Mucosa of stomach (tissue), 1 donor: Measurements from ENCODE around the gene CAPN11.
A peak's percentile ranks its signal among the peaks of the same experiment; 100 is the strongest.

Source experiments
- H3K27me3 ChIP-seq: one replicate; pipeline ENCODE4 v1.7.0; 2013; ENCODE audit warnings: mild to moderate bottlenecking, low read length; ENCODE audit not compliant: control insufficient read depth, insufficient read depth
- H3K36me3 ChIP-seq: one replicate; pipeline ENCODE4 v1.7.0; 2013; ENCODE audit warnings: low read length; ENCODE audit not compliant: control insufficient read depth, insufficient read depth
- H3K4me1 ChIP-seq: one replicate; pipeline ENCODE4 v1.7.0; 2013; ENCODE audit warnings: mild to moderate bottlenecking, low read length; ENCODE audit not compliant: control insufficient read depth, insufficient read depth
- H3K4me3 ChIP-seq: one replicate; pipeline ENCODE4 v1.7.0; 2013; ENCODE audit warnings: low read length
- H3K9ac ChIP-seq: one replicate; pipeline ENCODE4 v1.7.0; 2013; ENCODE audit warnings: mild to moderate bottlenecking, low read length, moderate library complexity
- H3K9me3 ChIP-seq: one replicate; pipeline ENCODE4 v1.7.0; 2013; ENCODE audit warnings: mild to moderate bottlenecking, low read length, moderate library complexity; ENCODE audit not compliant: control insufficient read depth
- donor health status: Pancreatic carcinoma.

The CAPN11 gene

GRCh38 chr6:44149369-44150012, 9.1 kb upstream of the CAPN11 start:
- peaks cover 21% of the 10 kb centered on the region for H3K4me1 ChIP-seq
- H3K9me3 ChIP-seq, result no peaks in the 10 kb centered on the region
- peaks cover 21% of the 10 kb centered on the region for H3K36me3 ChIP-seq
- H3K4me3 ChIP-seq, result no peak overlapping the region
- no peak overlapping the region for H3K9ac ChIP-seq
- H3K27me3 ChIP-seq, result no peaks in the 10 kb centered on the region

DNA sequence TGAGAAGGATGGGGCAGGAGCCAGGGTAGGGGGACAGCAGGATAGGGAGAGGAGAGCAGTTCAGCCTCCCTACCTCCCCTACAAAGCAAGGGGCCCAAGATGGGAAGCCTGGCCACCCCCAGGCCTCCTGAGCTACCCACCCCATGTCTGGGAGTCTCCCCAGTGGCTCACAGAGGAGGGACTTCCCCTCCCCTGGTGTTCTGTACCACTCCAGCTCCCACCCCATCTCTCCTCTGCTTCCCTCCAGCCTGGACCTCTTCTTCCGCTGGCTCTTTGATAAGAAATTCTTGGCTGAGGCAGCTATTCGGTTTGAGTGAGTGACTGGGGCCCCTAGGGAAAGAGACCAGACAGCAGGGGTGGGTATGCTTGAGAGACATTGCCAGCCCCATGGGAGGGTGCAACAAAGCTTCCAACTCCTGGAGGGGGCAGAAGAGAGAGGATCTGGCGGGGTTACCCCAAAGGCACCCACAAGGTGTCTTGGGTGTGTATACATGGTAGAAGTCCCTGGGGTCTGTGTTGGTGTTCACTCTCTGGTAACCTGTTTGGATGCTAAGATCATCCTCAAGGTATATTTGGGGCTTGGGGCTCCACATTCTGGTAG, 8.2 kb upstream of the CAPN11 start:
- Histone ChIP-seq H3K9ac (no peak overlapping the region), H3K4me3 (no peak overlapping the region), H3K4me1 (peaks cover 29% of the 10 kb centered on the region), H3K9me3 (no peaks in the 10 kb centered on the region), H3K27me3 (no peaks in the 10 kb centered on the region), H3K36me3 (peaks cover 21% of the 10 kb centered on the region)

GRCh38 chr6:44151348-44152108, 7.1 kb upstream of the CAPN11 start:
- Histone ChIP-seq H3K4me3 (no peak overlapping the region), H3K36me3 (peaks cover 21% of the 10 kb centered on the region), H3K9ac (no peak overlapping the region)

GRCh38 chr6:44152109-44152461, 6.5 kb upstream of the CAPN11 start:
- Histone ChIP-seq H3K9ac (no peak overlapping the region), H3K4me3 (no peak overlapping the region), H3K4me1 (peaks cover 39% of the 10 kb centered on the region), H3K36me3 (peaks cover 21% of the 10 kb centered on the region), H3K9me3 (no peaks in the 10 kb centered on the region), H3K27me3 (no peaks in the 10 kb centered on the region)

More at GRCh38 chr6:44151348-44152108, 7.1 kb upstream of the CAPN11 start:
- no peaks in the 10 kb centered on the region for H3K27me3 ChIP-seq
- H3K4me1 ChIP-seq, result peaks cover 33% of the 10 kb centered on the region
- H3K9me3 ChIP-seq, result no peaks in the 10 kb centered on the region

- Histone ChIP-seq H3K9ac (no peak overlapping the region), H3K27me3 (no peaks in the 10 kb centered on the region), H3K36me3 (peaks cover 21% of the 10 kb centered on the region), H3K9me3 (no peaks in the 10 kb centered on the region), H3K4me1 (peaks cover 43% of the 10 kb centered on the region), H3K4me3 (no peak overlapping the region)
Observed at GRCh38 chr6:44152533-44152932, 6.1 kb upstream of the CAPN11 start.

DNA sequence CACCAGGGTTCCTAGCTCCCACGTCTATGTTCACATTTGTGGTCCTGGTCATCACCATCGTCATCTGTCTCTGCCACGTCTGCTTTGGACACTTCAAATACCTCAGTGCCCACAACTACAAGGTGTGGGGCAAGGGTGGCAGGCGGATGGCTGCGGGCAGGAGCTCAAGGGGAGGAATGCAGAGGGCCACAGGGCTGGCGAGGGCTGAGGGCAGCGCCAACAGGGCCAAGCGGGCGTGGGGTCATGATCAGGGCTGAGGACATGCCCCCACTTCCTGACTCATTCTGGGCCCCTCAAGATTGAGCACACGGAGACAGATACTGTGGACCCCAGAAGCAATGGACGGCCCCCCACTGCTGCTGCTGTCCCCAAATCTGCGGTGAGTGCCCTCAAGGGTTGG, 4.6 kb upstream of the CAPN11 start:
- peaks cover 54% of the 10 kb centered on the region for H3K4me1 ChIP-seq
- no peaks in the 10 kb centered on the region for H3K27me3 ChIP-seq
- no peak overlapping the region for H3K4me3 ChIP-seq
- H3K36me3 ChIP-seq, result peaks cover 13% of the 10 kb centered on the region
- peak overlapping the region; percentile 57 for H3K9ac ChIP-seq
- no peaks in the 10 kb centered on the region for H3K9me3 ChIP-seq

DNA sequence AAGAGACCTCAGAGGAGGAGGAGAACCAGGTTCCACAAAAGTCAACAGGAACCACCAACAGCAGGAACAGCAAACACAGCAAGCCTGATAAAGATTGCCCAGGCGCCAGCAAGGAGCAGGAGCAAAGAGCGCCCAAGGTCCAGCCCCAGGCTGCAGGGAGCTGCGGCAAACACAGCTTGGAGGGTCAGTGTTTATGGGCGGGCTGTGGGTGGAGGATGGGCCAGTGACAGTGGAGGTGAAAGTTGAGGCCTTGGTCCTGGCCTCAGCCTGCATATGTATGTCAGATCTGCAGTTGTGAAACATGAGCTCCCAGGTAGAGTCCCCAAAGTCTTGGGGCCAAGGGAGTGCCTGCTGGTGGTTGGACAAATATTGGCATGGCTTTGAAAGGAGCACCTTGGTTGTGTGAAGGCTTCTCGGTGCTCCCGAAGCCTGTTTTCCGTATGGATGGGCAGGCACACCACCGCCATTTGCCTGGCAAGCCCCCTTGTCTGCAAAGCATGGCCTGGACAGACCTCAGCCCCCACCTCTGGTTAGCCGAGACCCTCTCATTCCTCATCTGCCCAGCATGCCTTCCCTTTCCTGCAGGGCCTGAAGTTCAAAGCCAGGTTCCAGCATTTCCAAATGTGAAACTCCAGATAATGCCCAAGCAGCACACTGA, 2.0 kb upstream of the CAPN11 start:
- Histone ChIP-seq H3K4me1 (peaks cover 54% of the 10 kb centered on the region), H3K36me3 (no peaks in the 10 kb centered on the region)

GRCh38 chr6:44157152-44157521, 1.5 kb upstream of the CAPN11 start:
- Histone ChIP-seq H3K4me3 (no peak overlapping the region), H3K9ac (no peak overlapping the region), H3K4me1 (peaks cover 49% of the 10 kb centered on the region), H3K9me3 (no peaks in the 10 kb centered on the region), H3K36me3 (no peaks in the 10 kb centered on the region), H3K27me3 (no peaks in the 10 kb centered on the region)

More for the DNA sequence above, 2.0 kb upstream of the CAPN11 start:
- H3K4me3 ChIP-seq, result no peak overlapping the region
- H3K27me3 ChIP-seq, result no peaks in the 10 kb centered on the region
- peak overlapping the region; percentile 3 for H3K9ac ChIP-seq
- H3K9me3 ChIP-seq, result no peaks in the 10 kb centered on the region

DNA sequence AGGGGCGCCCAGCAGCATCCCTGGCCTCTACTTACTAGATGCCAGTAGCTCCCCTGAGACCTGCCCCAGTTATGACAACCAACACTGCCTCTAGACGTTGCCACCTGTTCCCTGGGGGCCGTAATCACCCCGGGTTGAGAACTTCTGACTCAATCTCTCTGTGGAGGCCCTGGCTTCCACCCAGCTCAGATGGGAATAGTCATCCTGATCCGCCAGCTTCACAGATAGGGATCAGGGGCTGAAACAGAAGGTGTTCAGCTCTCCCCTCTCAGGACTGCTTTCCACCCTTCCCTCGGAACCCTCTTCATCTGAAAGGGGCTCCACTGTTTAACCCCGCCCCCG, 3.3 kb downstream of the CAPN11 start:
- Histone ChIP-seq H3K4me1 (peaks cover 22% of the 10 kb centered on the region), H3K4me3 (no peak overlapping the region), H3K9ac (no peak overlapping the region), H3K36me3 (no peaks in the 10 kb centered on the region), H3K9me3 (no peaks in the 10 kb centered on the region), H3K27me3 (no peaks in the 10 kb centered on the region)

DNA sequence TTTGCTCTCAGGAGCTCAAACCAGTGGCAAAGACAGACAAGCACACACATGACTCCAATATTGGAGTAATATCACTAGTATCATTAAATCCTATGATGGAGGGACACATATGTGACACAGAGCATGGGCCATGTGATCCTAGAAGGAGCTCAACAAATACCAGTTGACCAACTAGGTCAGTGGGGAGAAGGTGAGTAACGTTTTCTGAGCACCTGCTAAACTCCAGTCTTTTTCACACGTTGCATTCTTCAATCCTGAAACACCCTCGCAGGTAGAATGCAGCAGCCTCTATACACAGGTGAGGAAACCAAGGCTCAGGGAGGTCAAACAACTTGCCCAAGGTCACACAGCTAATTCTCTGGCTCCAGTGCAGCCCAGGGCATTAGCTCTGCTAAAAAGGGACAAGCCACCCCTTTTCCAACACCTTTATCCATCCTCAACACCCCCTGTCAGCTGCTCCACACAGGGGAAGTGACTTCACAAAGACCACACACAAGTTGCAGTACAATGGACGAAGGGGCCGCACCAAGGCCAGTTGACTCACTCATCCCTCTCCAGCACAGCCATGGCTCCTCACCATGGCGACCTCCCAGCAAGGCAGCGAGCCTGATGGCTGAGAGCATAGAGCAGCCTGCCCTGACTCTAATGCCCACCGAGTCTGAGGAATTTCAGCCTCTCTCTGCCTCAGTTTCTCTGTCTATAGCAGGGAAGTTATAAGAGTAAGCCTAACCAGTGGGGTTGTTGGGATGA, 4.4 kb downstream of the CAPN11 start:
- Histone ChIP-seq H3K4me1 (peaks cover 11% of the 10 kb centered on the region), H3K36me3 (no peaks in the 10 kb centered on the region), H3K4me3 (no peak overlapping the region)

DNA sequence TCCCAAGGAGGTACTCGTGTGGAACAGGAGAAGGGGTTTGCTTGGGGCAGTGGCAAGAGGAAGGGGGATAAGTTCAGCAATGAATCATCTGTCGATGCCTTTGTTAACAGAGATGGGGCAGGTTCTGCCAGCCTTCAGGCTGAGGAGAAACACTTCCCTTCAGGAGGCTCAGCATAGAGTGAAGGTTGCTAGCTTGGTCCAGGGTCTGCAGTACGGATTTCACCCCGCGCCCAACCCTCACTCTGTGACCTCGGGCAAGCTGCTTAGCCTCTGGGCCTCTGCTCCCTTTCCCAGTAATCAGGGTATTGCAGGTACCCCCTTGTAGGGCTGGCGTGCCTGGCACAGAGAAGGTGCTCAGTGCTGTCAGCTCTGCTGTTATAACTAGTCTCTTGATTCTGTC, 7.5 kb downstream of the CAPN11 start:
- H3K27me3 ChIP-seq, result no peaks in the 10 kb centered on the region
- H3K9ac ChIP-seq, result no peak overlapping the region
- no peaks in the 10 kb centered on the region for H3K36me3 ChIP-seq
- H3K4me3 ChIP-seq, result no peak overlapping the region
- H3K9me3 ChIP-seq, result no peaks in the 10 kb centered on the region
- peaks cover 19% of the 10 kb centered on the region for H3K4me1 ChIP-seq

More for the DNA sequence above, 4.4 kb downstream of the CAPN11 start:
- Histone ChIP-seq H3K9me3 (no peaks in the 10 kb centered on the region), H3K27me3 (no peaks in the 10 kb centered on the region), H3K9ac (no peak overlapping the region)
